ENCODE data around the gene MBNL2.
A peak's percentile ranks its signal among the peaks of the same experiment; 100 is the strongest.

MBNL2 gene

DNA sequence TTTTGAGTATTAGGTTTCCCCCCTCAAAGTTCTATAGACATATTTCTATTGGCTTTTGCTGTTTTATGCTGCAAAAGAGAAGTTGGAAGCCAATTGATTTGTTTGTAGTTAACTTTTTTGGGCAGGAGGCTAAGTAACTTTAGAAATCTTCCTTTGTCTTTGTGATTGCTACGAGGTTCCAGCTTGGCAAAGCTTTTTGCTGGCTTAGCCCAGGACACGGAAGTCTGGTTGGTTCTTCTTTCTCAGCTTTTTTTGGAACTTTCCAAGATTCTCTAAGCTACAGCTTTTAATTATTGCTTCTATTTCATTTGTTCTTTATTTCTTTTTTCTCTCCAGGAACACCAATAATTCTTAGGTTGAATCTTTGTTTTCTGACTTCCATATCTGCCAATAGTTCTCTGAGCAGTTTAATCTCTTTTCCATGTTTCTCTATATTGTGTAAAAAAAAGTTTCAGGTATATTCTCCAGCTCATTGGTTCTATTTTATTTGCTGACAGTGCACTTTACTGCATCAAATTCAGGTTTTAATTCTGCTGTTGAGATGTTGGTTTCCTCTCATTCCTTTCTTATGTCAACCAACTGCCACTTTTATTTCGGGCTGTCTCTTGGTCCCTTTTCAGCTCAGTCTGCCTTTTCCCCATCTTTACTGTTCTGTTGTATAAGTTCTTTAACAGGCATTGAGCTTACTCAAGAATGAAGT, 27.8 kb downstream of the MBNL2 start:
- H3K4me3 ChIP-seq (ENCODE audit: low read depth, low read length) = no peak overlapping the region
- no peak for TF ChIP-seq CTCF (conservative IDR thresholded peaks at IDR 0.05; ENCODE audit: low read depth, low read length)
- DNase-seq (ENCODE audit: low read depth) = no peak

- no peak overlapping the region for H3K4me3 ChIP-seq (ENCODE audit: low read depth, low read length)
- TF ChIP-seq CTCF (conservative IDR thresholded peaks at IDR 0.05; ENCODE audit: low read depth, low read length) = no peak
- peak; percentile 51 for DNase-seq (ENCODE audit: low read depth)
These were observed 28.4 kb downstream of the MBNL2 start for GRCh38 chr13:97250560-97250959.

- no peak for DNase-seq (ENCODE audit: low read depth)
- H3K4me3 ChIP-seq (ENCODE audit: low read depth, low read length) = no peak overlapping the region
- no peak for TF ChIP-seq CTCF (conservative IDR thresholded peaks at IDR 0.05; ENCODE audit: low read depth, low read length)
These were observed 30.6 kb downstream of the MBNL2 start for GRCh38 chr13:97252735-97253134.

DNA sequence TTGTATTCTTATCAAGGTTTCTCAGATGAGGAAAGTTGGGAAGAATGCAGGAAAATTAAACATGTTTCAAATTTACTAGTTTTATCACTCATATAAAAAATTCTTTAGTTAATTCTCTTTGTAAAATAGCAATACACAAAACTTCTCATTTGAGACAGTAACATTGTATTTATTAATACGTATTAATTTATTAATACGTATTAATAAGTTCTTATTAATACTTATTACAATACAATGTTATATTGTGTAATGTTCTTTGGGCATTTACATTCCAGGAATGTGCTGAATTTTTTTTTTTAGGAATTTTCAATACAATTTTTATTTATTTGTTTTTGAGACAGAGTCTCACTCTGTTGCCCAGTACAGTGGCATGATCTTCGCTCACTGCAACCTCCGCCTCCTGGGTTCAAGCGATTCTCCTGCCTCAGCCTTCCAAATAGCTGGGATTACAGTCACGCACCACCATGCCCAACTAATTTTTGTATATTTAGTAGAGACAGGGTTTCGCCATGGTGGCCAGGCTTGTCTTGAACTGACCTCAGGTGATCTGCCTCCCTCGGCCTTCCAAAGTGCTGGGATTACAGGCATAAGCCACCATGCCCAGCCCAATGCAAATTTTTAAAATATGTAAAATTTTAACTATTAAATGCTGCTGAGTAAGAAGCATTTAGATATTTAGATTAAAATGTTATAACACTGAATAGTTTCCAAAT, 31.6 kb downstream of the MBNL2 start:
- no peak for TF ChIP-seq CTCF (conservative IDR thresholded peaks at IDR 0.05; ENCODE audit: low read depth, low read length)
- H3K4me3 ChIP-seq (ENCODE audit: low read depth, low read length) = no peak overlapping the region
- no peak for DNase-seq (ENCODE audit: low read depth)

DNA sequence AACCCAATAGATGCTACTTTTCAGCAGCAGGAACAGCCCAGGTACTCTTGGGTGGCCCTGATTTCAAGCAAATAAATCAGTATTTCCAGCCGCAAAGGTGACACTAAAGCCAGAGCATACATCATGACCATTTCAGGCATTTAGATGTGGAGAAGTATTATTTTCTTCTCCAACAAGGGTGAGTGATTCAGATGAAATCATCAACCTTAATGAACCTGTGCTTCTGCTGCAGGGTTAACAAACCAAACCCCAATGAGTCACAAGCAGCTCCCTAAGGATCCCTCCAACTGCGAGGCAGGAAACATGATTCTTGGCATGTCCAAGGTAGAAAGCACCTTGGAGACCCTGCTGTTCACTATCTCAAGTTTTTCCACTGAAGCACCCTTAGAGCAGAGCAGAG, 32.7 kb downstream of the MBNL2 start:
- peak; percentile 72 for DNase-seq (ENCODE audit: low read depth)
- no peak overlapping the region for H3K4me3 ChIP-seq (ENCODE audit: low read depth, low read length)
- no peak for TF ChIP-seq CTCF (conservative IDR thresholded peaks at IDR 0.05; ENCODE audit: low read depth, low read length)

GRCh38 chr13:97255515-97256021, 33.4 kb downstream of the MBNL2 start:
- TF ChIP-seq CTCF (conservative IDR thresholded peaks at IDR 0.05; ENCODE audit: low read depth, low read length) = no peak
- DNase-seq (ENCODE audit: low read depth) = no peak
- no peak overlapping the region for H3K4me3 ChIP-seq (ENCODE audit: low read depth, low read length)
